Brain microvascular endothelial cell (primary cell): ENCODE results near the gene C8A.

ENCODE experiments used
- DNase-seq: peaks from one replicate; pipeline ENCODE4 v3.0.0-alpha.2; 2020
- H3K27ac ChIP-seq: fragments of 250-450 bp; sonication (Bioruptor Pico); 2 replicates; pipeline ENCODE4 v1.5.1; 2020; ENCODE audit warnings: mild to moderate bottlenecking, moderate library complexity
- H3K27me3 ChIP-seq: fragments of 250-450 bp; sonication (Bioruptor Pico); replicated peaks from 2 replicates; pipeline ENCODE4 v1.5.1; 2020; ENCODE audit warnings: mild to moderate bottlenecking
- H3K36me3 ChIP-seq: fragments of 250-450 bp; sonication (Bioruptor Pico); replicated peaks from 2 replicates; pipeline ENCODE4 v1.5.1; 2020; ENCODE audit warnings: mild to moderate bottlenecking
- H3K4me3 ChIP-seq: 2 replicates; pipeline ENCODE4 v1.5.1; 2011; ENCODE audit warnings: low read depth, mild to moderate bottlenecking, control low read depth, low read length, moderate library complexity
- in situ Hi-C: cut with HindIII; loops from 2 replicates; pipeline ENCODE4 v1.10.0; 2017; ENCODE audit warnings: low sequenced_read_pairs, low pct_ligation_motif_present
- TF ChIP-seq, protein P1 (sequence below): IDR thresholded peaks from 2 replicates; pipeline ENCODE4 v1.5.1; 2011; ENCODE audit warnings: low read depth, mild to moderate bottlenecking, moderate library complexity, low read length, control low read depth, inconsistent platforms; ENCODE audit errors: missing control alignments

The C8A gene

GRCh38 chr1:56833088-56833487 is 21.5 kb upstream of the C8A start:
- no peak for DNase-seq
- Histone ChIP-seq H3K4me3 (no peak overlapping the region), H3K27me3 (no peaks in the 10 kb centered on the region), H3K36me3 (no peaks in the 10 kb centered on the region), H3K27ac (peak overlapping the region; percentile 27)
- in situ Hi-C loops, result no loop called here
- TF ChIP-seq, protein P1, sequence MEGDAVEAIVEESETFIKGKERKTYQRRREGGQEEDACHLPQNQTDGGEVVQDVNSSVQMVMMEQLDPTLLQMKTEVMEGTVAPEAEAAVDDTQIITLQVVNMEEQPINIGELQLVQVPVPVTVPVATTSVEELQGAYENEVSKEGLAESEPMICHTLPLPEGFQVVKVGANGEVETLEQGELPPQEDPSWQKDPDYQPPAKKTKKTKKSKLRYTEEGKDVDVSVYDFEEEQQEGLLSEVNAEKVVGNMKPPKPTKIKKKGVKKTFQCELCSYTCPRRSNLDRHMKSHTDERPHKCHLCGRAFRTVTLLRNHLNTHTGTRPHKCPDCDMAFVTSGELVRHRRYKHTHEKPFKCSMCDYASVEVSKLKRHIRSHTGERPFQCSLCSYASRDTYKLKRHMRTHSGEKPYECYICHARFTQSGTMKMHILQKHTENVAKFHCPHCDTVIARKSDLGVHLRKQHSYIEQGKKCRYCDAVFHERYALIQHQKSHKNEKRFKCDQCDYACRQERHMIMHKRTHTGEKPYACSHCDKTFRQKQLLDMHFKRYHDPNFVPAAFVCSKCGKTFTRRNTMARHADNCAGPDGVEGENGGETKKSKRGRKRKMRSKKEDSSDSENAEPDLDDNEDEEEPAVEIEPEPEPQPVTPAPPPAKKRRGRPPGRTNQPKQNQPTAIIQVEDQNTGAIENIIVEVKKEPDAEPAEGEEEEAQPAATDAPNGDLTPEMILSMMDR, result no peak

GRCh38 chr1:56834137-56834900 is 20.3 kb upstream of the C8A start:
- in situ Hi-C loops, result no loop called here
- H3K4me3 ChIP-seq, result no peak overlapping the region
- no peaks in the 10 kb centered on the region for H3K36me3 ChIP-seq
- no peak for DNase-seq
- TF ChIP-seq, protein P1, result no peak
- no peaks in the 10 kb centered on the region for H3K27me3 ChIP-seq
- H3K27ac ChIP-seq, result no peak overlapping the region

GRCh38 chr1:56835657-56836056 is 18.9 kb upstream of the C8A start:
- no peak overlapping the region for H3K27ac ChIP-seq
- in situ Hi-C loops, result no loop called here
- H3K36me3 ChIP-seq, result no peaks in the 10 kb centered on the region
- no peak overlapping the region for H3K4me3 ChIP-seq
- no peaks in the 10 kb centered on the region for H3K27me3 ChIP-seq
- TF ChIP-seq, protein P1, result no peak
- no peak for DNase-seq

GRCh38 chr1:56836359-56836758 is 18.2 kb upstream of the C8A start:
- H3K27ac ChIP-seq, result no peak overlapping the region
- DNase-seq, result no peak
- H3K27me3 ChIP-seq, result no peaks in the 10 kb centered on the region
- no peak overlapping the region for H3K4me3 ChIP-seq
- H3K36me3 ChIP-seq, result no peaks in the 10 kb centered on the region
- in situ Hi-C loops, result no loop called here
- TF ChIP-seq, protein P1, result no peak

GRCh38 chr1:56837244-56837939 is 17.2 kb upstream of the C8A start:
- TF ChIP-seq, protein P1, result no peak
- in situ Hi-C loops, result no loop called here
- no peak for DNase-seq

More at GRCh38 chr1:56837244-56837939, 17.2 kb upstream of the C8A start:
- no peaks in the 10 kb centered on the region for H3K27me3 ChIP-seq
- no peak overlapping the region for H3K4me3 ChIP-seq
- H3K27ac ChIP-seq, result no peak overlapping the region
- H3K36me3 ChIP-seq, result no peaks in the 10 kb centered on the region
